Kidney (tissue), 14 donors: ENCODE measurements around the gene PITRM1. TPM values are rescaled to one million over a fixed set of nuclear protein-coding genes. Genes with fewer than 3 reads are reported as not detected.

Experiments
- DNase-seq, 5 donors: peaks; one replicate each; pipeline ENCODE4 v3.0.0-alpha.2; 2013 to 2020
- FAIRE-seq: peaks from 2 replicates; lab custom pipeline; 2012; peaks lifted over from hg19 to GRCh38; lab: Jason Lieb, UNC
- H3K27ac ChIP-seq, 2 donors: one replicate each; pipeline ENCODE4 v1.7.0; 2013; ENCODE audit warnings: low read depth in 2 of 2, low read length in 2 of 2, inconsistent platforms in 1 of 2
- H3K27me3 ChIP-seq: one replicate; pipeline ENCODE4 v1.7.1; 2013; ENCODE audit warnings: low read length, inconsistent platforms; ENCODE audit not compliant: control insufficient read depth, insufficient read depth
- H3K36me3 ChIP-seq, 3 donors: one replicate each; pipeline versions ENCODE4 v1.7.0 to v1.7.1; 2013; ENCODE audit warnings: low read length in 3 of 3, control low read depth in 1 of 3, inconsistent platforms in 1 of 3; ENCODE audit not compliant: insufficient read depth in 3 of 3, control insufficient read depth in 2 of 3
- H3K4me1 ChIP-seq, 3 donors: one replicate each; pipeline versions ENCODE4 v1.7.0 to v1.7.1; 2013; ENCODE audit warnings: low read length in 3 of 3, inconsistent platforms in 1 of 3, low read depth in 1 of 3; ENCODE audit not compliant: control insufficient read depth in 2 of 3, insufficient read depth in 2 of 3
- H3K4me3 ChIP-seq, 3 donors: one replicate each; pipeline versions ENCODE4 v1.7.0 to v1.8.1; 2013; ENCODE audit warnings: low read length in 3 of 3, control low read depth in 1 of 3, inconsistent platforms in 1 of 3
- H3K9ac ChIP-seq, 3 donors: one replicate each; pipeline versions ENCODE4 v1.7.0 to v1.7.1; 2013; ENCODE audit warnings: low read length in 3 of 3, control low read depth in 1 of 3, inconsistent platforms in 1 of 3
- H3K9me3 ChIP-seq, 3 donors: one replicate each; pipeline versions ENCODE4 v1.7.0 to v1.7.1; 2013; ENCODE audit warnings: low read length in 3 of 3, control low read depth in 1 of 3, inconsistent platforms in 1 of 3; ENCODE audit not compliant: control insufficient read depth in 2 of 3, insufficient read depth in 1 of 3
- CTCF ChIP-seq: IDR thresholded peaks from 3 replicates; pipeline ENCODE4 v1.5.1; 2012; ENCODE audit warnings: mild to moderate bottlenecking, moderate library complexity, borderline replicate concordance; ENCODE audit not compliant: insufficient read depth; ENCODE audit errors: extremely low read depth
- intact Hi-C: fragments of 100-400 bp; cut with DNase I; formaldehyde crosslinking; loops from one replicate; pipeline ENCODE4 v1.11.1; 2022
- polyA plus RNA-seq: library from polyadenylated mRNA; stranded (reverse); fragments of 350-450 nt; fragmentation: Illumina TruSeq; extraction: RNeasy Lipid Tissue Mini Kit (QIAGEN cat#74804); gene quantifications from one replicate; pipeline ENCODE4 v1.2.3, GENCODE V29; 2014; ENCODE audit warnings: low read depth, low replicate concordance; ENCODE audit not compliant: insufficient read depth
- total RNA-seq: library from RNA; stranded (reverse); fragmentation: NEBNext Ultra II Directional; extraction: Animal tissue kit (Norgen Biotek cat#: 25700); gene quantifications from one replicate; pipeline ENCODE4 v1.2.1, GENCODE V29; 2021
- donor health status: control.
- donor health status: control.
- donor health status: control.
- donor health status: control.
- donor health status: control.
- donor health status: DM: yes; HTN: yes; CAD: no.
- donor health status: Normal renal cell carcinoma (clear cell type).

PITRM1 gene
- total and polyA plus RNA-seq, 2 donors from 2014 or later, result 28.8 to 60.7 TPM

DNA sequence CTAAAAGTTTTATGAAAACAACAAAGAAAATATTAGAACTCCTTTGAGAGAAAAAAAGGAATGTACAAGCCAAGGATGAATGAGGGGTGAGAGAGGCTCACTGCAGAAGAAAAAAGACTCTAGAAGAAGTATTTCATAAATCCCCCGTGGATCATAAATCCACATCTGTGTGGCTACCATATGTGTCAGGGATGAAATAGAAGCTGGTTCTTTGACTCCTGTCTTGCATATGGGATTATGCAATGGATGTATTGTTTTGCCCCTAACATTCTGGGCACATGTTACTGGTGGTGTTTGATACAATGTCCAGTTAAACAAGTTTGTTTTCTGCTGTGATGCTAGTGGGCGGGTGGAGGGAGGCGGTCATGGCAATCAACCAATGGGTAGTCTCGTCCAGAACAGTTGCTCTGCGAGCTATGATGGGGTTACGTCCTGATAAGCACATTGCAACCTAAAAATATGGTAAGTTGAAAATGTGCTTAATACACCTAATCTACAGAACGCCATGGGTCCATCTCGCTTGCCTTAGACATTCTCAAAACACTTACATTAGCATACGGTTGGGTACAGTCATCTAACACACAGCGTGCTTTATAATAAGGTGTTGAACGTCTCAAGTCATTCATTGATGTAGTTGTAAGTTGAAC is 34.1 kb upstream of the PITRM1 start:
- Histone ChIP-seq H3K27ac (no peak overlapping the region), H3K9me3 (no peaks in the 10 kb centered on the region), H3K9ac (no peak overlapping the region), H3K4me3 (no peak overlapping the region), H3K27me3 (no peaks in the 10 kb centered on the region), H3K4me1 (no peaks in the 10 kb centered on the region), H3K36me3 (no peaks in the 10 kb centered on the region)
- DNase-seq, result no peak
- FAIRE-seq, result no peak
- TF ChIP-seq CTCF, result no peak
- intact Hi-C loops, result no loop called here

- no peaks in the 10 kb centered on the region for H3K36me3 ChIP-seq
- DNase-seq (no peak), FAIRE-seq (no peak)
- H3K9ac ChIP-seq, result no peak overlapping the region
- no peak for TF ChIP-seq CTCF
- intact Hi-C loops, result no loop called here
- no peak overlapping the region for H3K27ac ChIP-seq
- no peaks in the 10 kb centered on the region for H3K27me3 ChIP-seq
- no peaks in the 10 kb centered on the region for H3K4me1 ChIP-seq
- H3K9me3 ChIP-seq, result no peaks in the 10 kb centered on the region
- no peak overlapping the region for H3K4me3 ChIP-seq
Measured at GRCh38 chr10:3203972-3204371, 31.4 kb upstream of the PITRM1 start.

GRCh38 chr10:3203016-3203811 is 30.6 kb upstream of the PITRM1 start:
- no peaks in the 10 kb centered on the region for H3K9me3 ChIP-seq
- intact Hi-C loops, result no loop called here
- H3K27ac ChIP-seq, result no peak overlapping the region
- DNase-seq, result no peak
- no peak overlapping the region for H3K4me3 ChIP-seq
- H3K27me3 ChIP-seq, result no peaks in the 10 kb centered on the region
- no peak for FAIRE-seq
- H3K9ac ChIP-seq, result no peak overlapping the region
- no peaks in the 10 kb centered on the region for H3K36me3 ChIP-seq
- no peaks in the 10 kb centered on the region for H3K4me1 ChIP-seq
- TF ChIP-seq CTCF, result no peak
